ENCODE data around the gene ANXA9. TPM values are rescaled to one million over a fixed set of nuclear protein-coding genes. Genes with fewer than 3 reads are reported as not detected.

ANXA9 gene
- total and polyA plus RNA-seq, 2 donors (not counting 1 experiment from before 2014, with no cell fraction given) = 0.07 to 0.62 TPM

- ChIA-PET CTCF (interaction anchor here (0.7 to 4.0 kb wide), 18 partner anchors 9 to 443 kb away, joined by 3 to 63 read pairs (median 4); partner anchors contain the start of genes ANXA9, ENSA, GABPB2 and TNFAIP8L2), POLR2A (interaction anchor here (0.5 to 1.4 kb wide), 8 partner anchors 9 to 345 kb away, joined by 3 to 5 read pairs (median 4); partner anchors contain the start of genes C1orf56 and CDC42SE1)
- ATAC-seq (ENCODE audit: low read depth) (no peak), DNase-seq (no peak)
- peak overlapping the region; percentile 81 for H2AFZ ChIP-seq (ENCODE audit: insufficient read depth, low read depth, low read length, poor library complexity, severe bottlenecking)
- Mint-ChIP-seq H3K4me3 (peak overlapping the region; percentile 90), H3K9me3 (ENCODE audit: insufficient read depth) (no peaks in the 10 kb centered on the region), H3K4me1 (peaks cover 69% of the 10 kb centered on the region), H3K27ac (peak overlapping the region; percentile 94), H3K27me3 (no peaks in the 10 kb centered on the region)
- H3K27ac ChIP-seq (ENCODE audit: low read length in 2 of 2) = peak overlapping the region; percentile 58 to 78
- H3K4me2 ChIP-seq (replicated peaks; ENCODE audit: low read depth, low read length, poor library complexity, severe bottlenecking) = peak overlapping the region; percentile 97
- no peaks in the 10 kb centered on the region for H3K27me3 ChIP-seq (replicated peaks in 1 of 4; ENCODE audit: control extremely low read depth in 1 of 4, control insufficient read depth in 3 of 4, insufficient read depth in 4 of 4, low read length in 3 of 4)
- peaks cover 43% of the 10 kb centered on the region for H3K79me2 ChIP-seq (ENCODE audit: control insufficient read depth, insufficient read depth, low read length)
- H3K9ac ChIP-seq (ENCODE audit: low read length) = peak overlapping the region; percentile 67
- no CpG with 5 or more reads among the region's 4 CpGs for WGBS (ENCODE audit: insufficient coverage)
- no peak for TF ChIP-seq EZH2 (IDR thresholded peaks at IDR 0.05; ENCODE audit: borderline replicate concordance, insufficient read depth, low read depth, low read length, poor library complexity, severe bottlenecking)
- no peak for TF ChIP-seq CTCF (IDR thresholded peaks at IDR 0.05)
- intact Hi-C loops (cut with micrococcal nuclease) = loop anchor here (1.0 to 5.0 kb wide), 2 partner anchors 27 to 444 kb away; no protein-coding TSS in a partner anchor
- peak overlapping the region; percentile 60 to 93 (median 64) for H3K4me3 ChIP-seq (ENCODE audit: control extremely low read depth in 1 of 5, extremely low read depth in 1 of 5, insufficient read depth in 1 of 5, low read depth in 2 of 5, low read length in 4 of 5)
- H4K20me1 ChIP-seq (ENCODE audit: control insufficient read depth, insufficient read depth, low read length, poor library complexity, severe bottlenecking) = no peaks in the 10 kb centered on the region
- H3K4me1 ChIP-seq (ENCODE audit: control insufficient read depth in 2 of 2, insufficient read depth in 2 of 2, low read length in 2 of 2) = peaks cover 41 to 63% of the 10 kb centered on the region in 2 donors
- peaks cover 0 to 3% of the 10 kb centered on the region in 2 experiments for H3K36me3 ChIP-seq (replicated peaks in 1 of 2; ENCODE audit: control extremely low read depth in 1 of 2, control insufficient read depth in 1 of 2, extremely low read depth in 1 of 2, insufficient read depth in 2 of 2, low read length in 1 of 2)
- H3K9me3 ChIP-seq (ENCODE audit: control extremely low read depth in 1 of 3, control insufficient read depth in 2 of 3, insufficient read depth in 1 of 3, low read length in 2 of 3) = no peaks in the 10 kb centered on the region
Observed at GRCh38 chr1:151005729-151006319, 23.7 kb downstream of the ANXA9 start.

All from B cell (primary cell).